ENCODE data around the gene KDM1B.
"Not testable (repeated sequence)": the region's sequence is repeated elsewhere in the genome, so short reads cannot be mapped to it uniquely, and the experiment has no call there.

The KDM1B gene

DNA sequence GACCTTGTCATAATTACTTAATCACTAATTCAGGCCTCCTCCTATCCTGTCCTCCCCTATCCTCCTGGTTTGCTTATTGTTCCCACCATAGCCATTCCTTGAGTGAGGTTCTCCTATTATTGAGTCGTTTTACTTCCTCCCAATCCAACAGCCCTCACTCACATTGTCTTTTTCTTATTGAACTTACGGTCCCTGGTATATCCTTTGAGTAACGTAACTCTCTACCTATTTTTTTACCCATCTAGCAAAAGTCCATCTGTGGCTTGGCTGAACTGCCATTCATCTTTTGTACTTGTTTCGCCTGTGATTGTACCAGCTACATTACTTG lies 66.0 kb downstream of the KDM1B start:
- no peak for DNase-seq (ENCODE audit: low read depth)
- no peak overlapping the region for H3K4me3 ChIP-seq (ENCODE audit: low read depth, low read length)
- TF ChIP-seq, protein P1, sequence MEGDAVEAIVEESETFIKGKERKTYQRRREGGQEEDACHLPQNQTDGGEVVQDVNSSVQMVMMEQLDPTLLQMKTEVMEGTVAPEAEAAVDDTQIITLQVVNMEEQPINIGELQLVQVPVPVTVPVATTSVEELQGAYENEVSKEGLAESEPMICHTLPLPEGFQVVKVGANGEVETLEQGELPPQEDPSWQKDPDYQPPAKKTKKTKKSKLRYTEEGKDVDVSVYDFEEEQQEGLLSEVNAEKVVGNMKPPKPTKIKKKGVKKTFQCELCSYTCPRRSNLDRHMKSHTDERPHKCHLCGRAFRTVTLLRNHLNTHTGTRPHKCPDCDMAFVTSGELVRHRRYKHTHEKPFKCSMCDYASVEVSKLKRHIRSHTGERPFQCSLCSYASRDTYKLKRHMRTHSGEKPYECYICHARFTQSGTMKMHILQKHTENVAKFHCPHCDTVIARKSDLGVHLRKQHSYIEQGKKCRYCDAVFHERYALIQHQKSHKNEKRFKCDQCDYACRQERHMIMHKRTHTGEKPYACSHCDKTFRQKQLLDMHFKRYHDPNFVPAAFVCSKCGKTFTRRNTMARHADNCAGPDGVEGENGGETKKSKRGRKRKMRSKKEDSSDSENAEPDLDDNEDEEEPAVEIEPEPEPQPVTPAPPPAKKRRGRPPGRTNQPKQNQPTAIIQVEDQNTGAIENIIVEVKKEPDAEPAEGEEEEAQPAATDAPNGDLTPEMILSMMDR (IDR thresholded peaks at IDR 0.05; ENCODE audit: control insufficient read depth, extremely low read depth, insufficient read depth), result no peak

DNA sequence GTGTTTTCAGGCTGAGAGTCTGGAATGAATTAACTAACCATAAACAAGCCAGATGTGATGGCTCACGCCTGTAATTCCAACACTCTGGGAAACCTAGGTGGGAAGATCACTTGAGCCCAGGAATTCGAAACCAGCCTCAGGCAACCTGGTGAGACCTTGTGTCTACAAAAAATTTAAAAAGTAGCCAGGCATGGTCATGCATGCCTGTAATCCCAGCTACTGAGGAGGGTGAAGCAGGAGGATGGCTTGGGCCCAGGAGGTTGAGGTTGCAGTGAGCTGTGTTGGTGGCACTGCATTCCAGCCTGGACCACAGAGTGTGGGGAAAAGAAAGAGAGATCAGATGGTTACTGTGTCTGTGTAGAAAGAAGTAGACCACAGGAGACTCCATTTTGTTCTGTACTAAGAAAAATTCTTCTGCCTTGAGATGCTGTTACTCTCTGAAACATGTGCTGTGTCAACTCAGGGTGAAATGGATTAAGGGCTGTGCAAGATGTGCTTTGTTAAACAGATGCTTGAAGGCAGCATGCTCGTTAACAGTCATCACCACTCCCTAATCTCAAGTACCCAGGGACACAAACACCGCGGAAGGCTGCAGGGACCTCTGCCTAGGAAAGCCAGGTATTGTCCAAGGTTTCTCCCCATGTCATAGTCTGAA lies 71.4 kb downstream of the KDM1B start:
- not testable (repeated sequence) for DNase-seq (ENCODE audit: low read depth); H3K4me3 ChIP-seq (ENCODE audit: low read depth, low read length)

DNA sequence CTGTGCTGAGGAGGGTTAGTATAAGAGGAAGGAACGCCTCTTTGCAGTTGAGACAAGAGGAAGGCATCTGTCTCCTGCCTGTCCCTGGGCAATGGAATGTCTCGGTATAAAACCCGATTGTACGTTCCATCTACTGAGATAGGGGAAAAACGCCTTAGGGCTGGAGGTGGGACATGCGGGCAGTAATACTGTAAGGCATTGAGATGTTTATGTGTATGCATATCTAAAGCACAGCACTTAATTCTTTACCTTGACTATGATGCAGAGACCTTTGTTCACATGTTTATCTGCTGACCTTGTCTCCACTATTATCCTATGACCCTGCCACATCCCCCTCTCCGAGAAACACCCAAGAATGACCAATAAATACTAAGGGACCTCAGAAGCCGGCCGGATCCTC lies 71.9 kb downstream of the KDM1B start:
- DNase-seq (ENCODE audit: low read depth); H3K4me3 ChIP-seq (ENCODE audit: low read depth, low read length): not testable (repeated sequence)

DNA sequence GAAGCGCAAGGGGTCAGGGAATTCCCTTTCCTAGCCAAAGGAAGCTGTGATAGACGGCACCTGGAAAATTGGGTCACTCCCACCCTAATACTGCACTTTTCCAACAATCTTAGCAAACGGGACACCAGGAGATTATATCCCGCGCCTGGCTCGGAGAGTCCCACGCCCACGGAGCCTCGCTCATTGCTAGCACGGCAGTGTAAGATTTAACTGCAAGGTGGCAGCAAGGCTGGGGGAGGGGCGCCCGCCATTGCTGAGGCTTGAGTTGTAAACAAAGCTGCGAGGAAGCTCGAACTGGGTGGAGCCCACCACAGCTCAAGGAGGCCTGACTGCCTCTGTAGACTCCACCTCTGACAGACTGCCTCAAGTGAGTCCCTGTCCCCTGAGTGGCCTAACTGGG lies 73.4 kb downstream of the KDM1B start:
- DNase-seq (ENCODE audit: low read depth); H3K4me3 ChIP-seq (ENCODE audit: low read depth, low read length): not testable (repeated sequence)

DNA sequence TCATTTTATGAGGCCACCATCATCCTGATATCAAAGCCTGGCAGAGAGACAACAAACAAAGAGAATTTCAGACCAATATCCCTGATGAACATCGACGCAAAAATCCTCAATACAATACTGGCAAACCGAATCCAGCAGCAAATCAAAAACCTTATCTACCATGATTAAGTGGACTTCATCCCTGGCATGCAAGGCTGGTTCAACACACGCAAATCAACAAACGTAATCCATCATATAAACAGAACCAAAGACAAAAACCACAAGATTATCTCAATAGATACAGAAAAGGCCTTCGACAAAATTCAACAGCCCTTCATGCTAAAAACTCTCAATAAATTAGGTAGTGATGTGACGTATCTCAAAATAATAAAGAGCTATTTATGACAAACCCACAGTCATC lies 76.6 kb downstream of the KDM1B start:
- not testable (repeated sequence) for H3K4me3 ChIP-seq (ENCODE audit: low read depth, low read length); DNase-seq (ENCODE audit: low read depth)

DNA sequence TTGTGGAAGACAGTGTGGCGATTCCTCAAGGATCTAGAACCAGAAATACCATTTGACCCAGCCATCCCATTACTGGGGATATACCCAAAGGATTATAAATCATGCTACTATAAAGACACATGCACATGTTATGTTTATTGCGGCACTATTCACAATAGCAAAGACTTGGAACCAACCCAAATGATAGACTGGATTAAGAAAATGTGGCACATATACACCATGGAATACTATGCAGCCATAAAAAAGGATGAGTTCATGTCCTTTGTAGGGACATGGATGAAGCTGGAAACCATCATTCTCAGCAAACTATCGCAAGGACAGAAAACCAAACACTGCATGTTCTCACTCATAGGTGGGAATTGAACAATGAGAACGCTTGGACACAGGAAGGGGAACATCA lies 78.5 kb downstream of the KDM1B start:
- DNase-seq (ENCODE audit: low read depth); H3K4me3 ChIP-seq (ENCODE audit: low read depth, low read length): not testable (repeated sequence)

DNA sequence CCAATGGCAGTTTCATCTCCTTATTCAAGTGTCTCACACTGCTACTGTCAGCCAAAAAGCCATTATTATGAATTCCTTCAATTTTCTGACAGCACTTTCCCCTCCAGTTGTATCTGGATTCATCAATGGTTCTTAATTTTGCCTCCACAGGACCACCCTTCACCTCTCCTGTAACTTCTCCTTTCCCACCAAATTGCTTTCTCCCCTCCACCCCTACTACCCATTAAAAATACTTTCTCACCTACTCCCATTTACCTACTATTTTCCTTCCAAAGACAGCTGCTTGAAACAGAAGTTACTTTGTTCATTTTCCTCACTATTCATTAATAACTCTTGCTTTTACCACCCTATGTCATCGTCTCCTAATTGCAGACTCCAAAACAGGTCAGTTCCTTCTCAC lies 79.3 kb downstream of the KDM1B start:
- TF ChIP-seq, protein P1 (IDR thresholded peaks at IDR 0.05; ENCODE audit: control insufficient read depth, extremely low read depth, insufficient read depth), result no peak
- no peak overlapping the region for H3K4me3 ChIP-seq (ENCODE audit: low read depth, low read length)
- DNase-seq (ENCODE audit: low read depth), result no peak

DNA sequence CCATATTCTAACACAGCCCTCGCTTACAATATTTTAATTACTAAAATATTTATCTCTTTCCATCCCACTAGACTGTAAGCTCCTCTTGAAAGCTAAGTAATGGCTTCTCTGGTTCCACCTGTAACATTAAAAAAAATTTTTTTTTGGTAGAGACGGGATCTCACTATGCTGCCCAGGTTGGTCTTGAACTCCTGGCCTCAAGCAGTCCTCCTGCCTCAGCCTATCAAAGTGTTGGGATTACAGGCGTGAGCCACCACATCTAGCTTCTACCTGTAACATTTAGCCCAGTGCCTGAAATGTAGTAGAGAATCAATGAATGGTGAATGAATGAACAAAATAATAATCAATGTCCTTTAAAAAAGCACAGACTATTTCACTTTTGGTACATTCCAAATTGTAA lies 80.3 kb downstream of the KDM1B start:
- no peak for DNase-seq (ENCODE audit: low read depth)
- no peak overlapping the region for H3K4me3 ChIP-seq (ENCODE audit: low read depth, low read length)
- TF ChIP-seq, protein P1 (IDR thresholded peaks at IDR 0.05; ENCODE audit: control insufficient read depth, extremely low read depth, insufficient read depth), result no peak

DNA sequence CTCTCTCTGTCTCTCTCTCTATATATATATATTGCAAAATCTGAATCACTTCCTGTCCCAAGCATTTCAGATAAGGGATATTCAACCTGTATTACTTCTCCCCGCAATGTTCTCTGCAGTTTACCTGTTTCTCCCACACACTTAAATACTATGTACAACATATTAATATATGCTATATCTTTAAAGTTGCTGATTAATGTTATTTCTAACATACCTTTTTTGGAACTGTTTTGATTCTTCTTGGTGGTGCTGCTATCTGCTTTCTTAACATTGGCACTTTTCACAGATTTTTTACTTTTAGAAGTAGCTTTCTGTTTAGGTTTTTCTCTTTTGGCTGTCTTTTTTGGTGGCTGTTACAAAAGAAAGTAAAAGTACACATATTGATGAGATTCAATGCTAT lies 81.9 kb downstream of the KDM1B start:
- H3K4me3 ChIP-seq (ENCODE audit: low read depth, low read length), result no peak overlapping the region
- TF ChIP-seq, protein P1 (IDR thresholded peaks at IDR 0.05; ENCODE audit: control insufficient read depth, extremely low read depth, insufficient read depth), result no peak
- no peak for DNase-seq (ENCODE audit: low read depth)

DNA sequence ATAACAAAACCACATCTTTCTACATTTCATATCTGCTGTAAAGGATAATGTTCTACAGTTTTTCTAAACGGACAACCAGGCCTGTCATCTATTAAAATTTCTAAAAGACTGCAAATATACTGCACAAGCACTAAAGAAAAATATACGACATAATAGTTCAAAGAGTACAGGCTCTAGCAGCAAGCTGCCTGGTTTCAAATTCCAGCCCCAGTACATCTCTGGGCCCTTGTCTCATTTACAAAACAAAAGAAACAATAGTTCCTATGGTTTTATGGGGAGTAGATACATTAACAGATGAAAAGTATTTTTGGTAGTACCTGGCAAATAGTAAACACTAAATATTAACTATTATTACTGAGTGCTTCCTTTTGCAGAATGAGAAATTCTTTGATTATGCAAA lies 85.0 kb downstream of the KDM1B start:
- DNase-seq (ENCODE audit: low read depth), result no peak
- H3K4me3 ChIP-seq (ENCODE audit: low read depth, low read length), result no peak overlapping the region
- TF ChIP-seq, protein P1 (IDR thresholded peaks at IDR 0.05; ENCODE audit: control insufficient read depth, extremely low read depth, insufficient read depth), result no peak

Data from LNCaP clone FGC (cell line).